Hindlimb muscle (tissue), 1 donor: ENCODE data around the gene GGPS1. TPM values are rescaled to one million over a fixed set of nuclear protein-coding genes. Genes with fewer than 3 reads are reported as not detected.
A peak's percentile ranks its signal among the peaks of the same experiment; 100 is the strongest.
"Not testable (repeated sequence)": the region's sequence is repeated elsewhere in the genome, so short reads cannot be mapped to it uniquely, and the experiment has no call there.

ENCODE experiments used
- DNase-seq: peaks from one replicate; pipeline ENCODE4 v3.0.0-alpha.2; 2013
- polyA plus RNA-seq: library from polyadenylated mRNA; unstranded; fragments of 120-200 nt; gene quantifications from one replicate; pipeline ENCODE4 v1.2.1, GENCODE V29; 2013; ENCODE audit not compliant: insufficient read length

Gene GGPS1
- polyA plus RNA-seq, 1 donor, result 36.8 TPM

DNA sequence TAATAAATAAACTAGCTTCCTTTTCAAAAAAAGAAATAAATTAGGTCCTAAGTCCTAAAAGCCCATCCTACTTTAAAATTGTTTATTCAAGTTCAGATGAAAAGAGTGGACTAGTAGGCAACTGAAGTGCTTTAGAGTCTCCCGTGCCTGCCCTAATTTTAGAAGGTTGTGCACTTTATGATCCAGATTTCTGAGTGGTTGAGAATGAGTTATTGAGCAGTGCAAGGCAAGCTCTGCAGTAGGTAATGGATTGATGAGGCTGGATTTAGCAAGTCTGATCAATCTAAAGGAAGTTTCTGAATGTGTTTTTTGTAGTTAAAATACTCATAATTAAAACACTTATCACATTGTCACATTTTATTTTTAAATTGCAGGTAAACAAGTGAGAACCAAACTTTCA lies 13.0 kb downstream of the GGPS1 start:
- no peak for DNase-seq

DNA sequence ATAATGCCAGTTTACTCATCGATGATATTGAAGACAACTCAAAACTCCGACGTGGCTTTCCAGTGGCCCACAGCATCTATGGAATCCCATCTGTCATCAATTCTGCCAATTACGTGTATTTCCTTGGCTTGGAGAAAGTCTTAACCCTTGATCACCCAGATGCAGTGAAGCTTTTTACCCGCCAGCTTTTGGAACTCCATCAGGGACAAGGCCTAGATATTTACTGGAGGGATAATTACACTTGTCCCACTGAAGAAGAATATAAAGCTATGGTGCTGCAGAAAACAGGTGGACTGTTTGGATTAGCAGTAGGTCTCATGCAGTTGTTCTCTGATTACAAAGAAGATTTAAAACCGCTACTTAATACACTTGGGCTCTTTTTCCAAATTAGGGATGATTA lies 13.7 kb downstream of the GGPS1 start:
- no peak for DNase-seq

- no peak for DNase-seq
These were observed 14.1 kb downstream of the GGPS1 start for GRCh38 chr1:235342471-235342870.

DNA sequence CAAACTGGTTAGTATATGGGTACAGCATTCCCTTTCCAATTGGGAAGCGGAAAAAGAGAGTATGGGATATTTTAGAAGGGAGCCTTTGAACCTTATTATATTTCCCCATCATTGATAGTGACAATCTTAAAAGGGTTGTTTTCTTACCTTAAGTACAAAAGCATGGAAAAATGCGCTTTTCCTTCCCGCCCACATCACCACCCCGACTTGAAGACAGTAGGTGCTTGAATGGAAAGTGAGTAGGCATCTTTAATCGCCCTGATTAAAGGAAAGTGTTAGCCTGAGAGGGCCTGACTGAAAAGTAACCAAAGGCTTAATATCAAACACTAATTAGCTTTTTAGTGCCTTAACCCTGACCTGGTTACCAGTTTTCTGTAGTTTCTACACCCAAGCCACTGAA lies 15.4 kb downstream of the GGPS1 start:
- DNase-seq, result no peak

GRCh38 chr1:235351441-235351840 lies 23.1 kb downstream of the GGPS1 start:
- DNase-seq, result no peak

- no peak for DNase-seq
These were observed 23.5 kb downstream of the GGPS1 start for GRCh38 chr1:235351898-235352297.

DNA sequence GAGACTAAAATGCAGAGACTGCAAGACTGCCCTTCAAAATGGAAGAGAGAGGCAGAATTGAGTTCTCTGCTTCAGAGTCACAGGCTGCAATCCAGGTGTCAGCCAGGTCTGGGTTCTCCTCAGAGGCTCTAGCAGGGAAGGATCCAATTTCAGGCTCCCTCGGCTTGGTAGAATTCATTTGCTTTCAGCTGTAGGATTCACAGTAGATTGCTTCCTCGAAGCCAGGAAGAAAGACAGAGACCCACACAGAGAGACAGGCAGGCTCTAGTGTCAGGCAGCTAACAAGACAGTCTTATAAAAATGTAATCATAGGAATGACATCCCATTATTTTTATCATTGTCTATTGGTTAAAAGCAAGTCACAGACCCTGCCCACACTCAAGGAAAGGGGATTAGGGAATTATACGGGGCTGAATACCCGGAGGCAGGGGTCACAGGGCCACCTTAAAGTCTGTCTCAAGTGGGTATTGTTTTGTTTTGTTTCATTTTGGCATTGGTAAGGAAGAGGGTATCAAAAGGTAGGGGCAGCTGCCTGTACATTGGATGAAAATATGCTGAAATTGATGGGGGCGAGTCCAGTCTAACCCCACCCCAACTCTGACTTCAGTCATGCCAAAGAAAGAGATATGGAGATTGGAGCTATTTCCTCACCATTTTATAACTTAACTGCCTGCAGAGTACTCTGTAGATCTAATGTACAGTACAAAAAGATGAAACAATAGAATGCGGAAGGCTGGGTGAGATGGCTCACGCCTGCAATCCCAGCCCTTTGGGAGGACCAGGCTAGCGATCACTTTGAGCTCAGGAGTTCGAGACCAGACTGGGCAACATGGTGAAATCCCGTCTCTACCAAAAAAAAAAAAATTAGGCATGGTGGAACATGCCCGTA lies 29.4 kb downstream of the GGPS1 start:
- DNase-seq, result no peak

DNA sequence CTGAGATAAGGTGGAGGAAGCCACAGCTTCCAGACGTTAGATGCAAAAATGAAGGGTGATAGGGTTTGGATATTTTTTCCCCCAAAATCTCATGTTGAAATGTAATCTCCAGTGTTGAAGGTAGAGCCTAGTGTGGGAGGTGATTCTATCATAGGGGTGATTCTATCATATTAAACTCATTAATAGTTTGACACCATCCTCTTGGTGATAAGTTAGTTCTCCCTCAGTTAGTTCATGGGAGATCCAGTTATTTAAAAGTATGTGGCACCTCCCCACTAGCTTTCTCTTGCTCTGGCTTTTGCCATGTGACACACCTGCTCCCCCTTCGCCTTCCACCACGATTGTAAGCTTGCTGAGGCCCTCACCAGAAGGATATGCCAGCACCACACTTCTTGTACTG lies 30.5 kb downstream of the GGPS1 start:
- no peak for DNase-seq

DNA sequence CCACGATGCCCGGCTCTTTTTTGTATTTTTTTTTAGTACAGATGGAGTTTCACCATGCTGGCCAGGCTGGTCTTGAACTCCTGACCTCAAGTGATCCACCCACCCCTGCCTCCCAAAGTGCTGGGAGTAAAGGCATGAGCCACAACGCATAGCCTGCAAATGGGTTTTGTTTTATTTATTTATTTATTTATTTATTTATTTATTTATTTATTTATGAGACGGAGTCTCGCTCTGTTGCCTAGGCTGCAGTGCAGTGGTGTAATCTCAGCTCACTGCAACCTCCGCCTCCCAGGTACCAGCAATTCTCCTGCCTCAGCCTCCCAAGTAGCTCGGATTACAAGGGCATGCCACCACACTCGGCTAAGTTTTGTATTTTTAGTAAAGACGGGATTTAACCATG lies 35.8 kb downstream of the GGPS1 start:
- not testable (repeated sequence) for DNase-seq

GRCh38 chr1:235366286-235366685 lies 37.9 kb downstream of the GGPS1 start:
- no peak for DNase-seq

DNA sequence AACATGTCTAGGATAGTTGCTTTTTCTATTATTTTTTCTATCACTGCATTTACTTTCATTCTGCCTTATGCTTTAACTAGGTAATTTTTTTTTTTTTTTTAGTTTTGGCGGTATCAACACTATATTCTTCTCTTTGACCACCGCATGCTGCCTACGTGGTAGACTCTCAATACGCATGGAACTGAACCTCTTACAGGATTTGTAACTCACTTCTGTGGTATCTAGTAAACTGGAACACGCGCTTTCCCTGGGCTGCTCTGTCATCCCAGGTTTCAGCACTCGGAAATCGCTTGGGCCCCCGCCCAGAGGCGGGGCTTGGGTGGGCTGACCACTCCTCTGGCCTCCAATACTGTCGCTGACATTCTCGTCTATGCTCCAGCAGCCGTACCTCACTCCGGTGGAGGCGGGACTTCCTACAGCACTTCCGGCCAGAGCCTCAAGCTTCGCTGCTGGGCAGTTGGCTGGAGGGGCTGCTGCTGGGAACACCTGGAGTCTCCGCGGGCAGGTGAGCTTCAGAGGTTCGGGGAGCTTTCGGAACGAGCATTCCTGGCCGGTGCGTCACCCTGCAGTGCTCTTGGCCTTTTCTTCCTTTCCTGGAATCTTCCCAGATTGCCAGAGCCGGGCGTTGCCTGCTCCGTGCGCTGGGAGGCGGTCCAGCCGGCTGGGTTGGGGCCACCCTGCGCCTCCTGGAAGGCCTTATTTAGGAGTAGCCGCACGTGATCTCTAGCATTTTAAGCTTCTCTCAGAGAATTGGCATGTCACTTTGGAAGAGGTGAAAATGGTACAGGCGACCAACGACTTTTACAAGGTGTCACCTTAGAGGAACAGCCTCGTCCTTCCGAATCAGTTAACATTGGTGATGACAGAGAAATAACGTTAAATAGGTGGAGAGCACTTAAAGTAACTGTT lies 38.9 kb downstream of the GGPS1 start, which contains the start of gene TBCE:
TSS of gene TBCE (plus strand) at position 428 of the 909 bp plus-strand sequence. CDS start 12,623 bp downstream, outside the sequence.
- peak; percentile 98 for DNase-seq

DNA sequence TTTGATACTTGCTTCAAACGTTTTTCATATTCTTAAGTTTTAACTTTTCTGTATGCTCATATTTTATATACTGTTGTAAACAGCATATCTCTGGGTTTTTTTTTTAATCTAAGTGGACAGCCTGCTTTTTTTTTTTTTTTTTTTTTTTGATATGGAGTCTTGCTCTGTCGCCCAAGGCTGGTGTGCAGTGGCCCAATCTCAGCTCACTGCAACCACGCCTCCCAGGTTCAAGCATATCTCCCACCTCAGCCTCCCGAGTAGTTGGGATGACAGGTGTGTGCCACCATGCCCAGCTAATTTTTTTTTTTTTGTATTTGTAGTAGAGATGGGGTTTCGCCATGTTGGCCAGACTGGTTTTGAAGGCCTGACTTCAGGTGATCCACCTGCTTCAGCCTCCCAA lies 40.1 kb downstream of the GGPS1 start:
- DNase-seq, result no peak

DNA sequence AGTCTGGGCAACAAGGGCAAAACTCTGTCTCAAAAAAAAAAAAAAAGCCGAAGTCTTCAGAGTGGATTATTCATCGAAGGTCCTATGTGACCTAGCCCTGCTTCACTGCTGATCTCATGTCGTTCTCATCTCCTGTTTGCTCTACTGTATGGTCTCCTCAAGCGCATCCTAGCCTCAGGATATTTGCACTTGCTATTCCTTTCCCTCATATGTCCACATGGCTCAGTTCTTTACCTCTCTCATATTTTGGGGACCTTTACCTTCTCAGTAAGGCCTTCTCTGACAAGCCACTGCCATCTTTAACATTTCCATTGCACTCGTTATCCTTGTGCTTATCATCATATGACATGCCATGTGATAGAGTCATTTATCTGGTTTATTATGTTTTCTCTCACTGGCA lies 41.4 kb downstream of the GGPS1 start:
- DNase-seq, result no peak

DNA sequence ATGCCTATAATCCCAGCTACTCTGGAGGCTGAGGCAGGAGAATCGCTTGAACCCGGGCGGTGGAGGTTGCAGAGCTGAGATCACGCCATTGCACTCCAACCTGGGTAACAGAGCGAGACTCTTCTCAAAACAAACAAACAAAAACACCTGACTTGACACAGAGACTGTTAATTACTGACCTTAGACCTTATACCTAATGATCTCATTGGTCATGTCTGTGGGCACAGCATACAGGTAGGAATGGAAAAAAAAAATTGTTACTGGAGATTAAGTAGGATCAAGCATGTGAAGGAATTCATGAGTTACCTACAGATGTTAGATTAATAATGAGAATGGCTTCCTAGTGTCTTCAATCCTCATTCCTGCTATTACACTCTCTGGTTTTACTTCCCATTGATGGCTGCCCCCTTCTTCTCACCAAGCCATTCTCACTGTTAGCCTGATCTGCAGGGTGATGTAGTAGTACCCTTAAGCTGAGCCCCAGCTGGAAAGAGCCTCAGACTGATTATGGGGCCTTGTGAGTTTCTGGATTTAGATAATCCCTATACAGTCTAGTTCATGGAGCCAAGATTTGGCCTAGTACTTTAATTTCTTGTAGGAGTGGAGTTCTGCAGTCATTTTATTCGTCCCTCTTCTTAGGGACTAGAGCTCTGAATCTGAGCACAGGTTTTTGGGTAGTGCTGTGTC lies 47.7 kb downstream of the GGPS1 start:
- no peak for DNase-seq

GRCh38 chr1:235378134-235378735 lies 49.9 kb downstream of the GGPS1 start:
- not testable (repeated sequence) for DNase-seq

GRCh38 chr1:235381955-235382739 lies 53.8 kb downstream of the GGPS1 start:
- not testable (repeated sequence) for DNase-seq

DNA sequence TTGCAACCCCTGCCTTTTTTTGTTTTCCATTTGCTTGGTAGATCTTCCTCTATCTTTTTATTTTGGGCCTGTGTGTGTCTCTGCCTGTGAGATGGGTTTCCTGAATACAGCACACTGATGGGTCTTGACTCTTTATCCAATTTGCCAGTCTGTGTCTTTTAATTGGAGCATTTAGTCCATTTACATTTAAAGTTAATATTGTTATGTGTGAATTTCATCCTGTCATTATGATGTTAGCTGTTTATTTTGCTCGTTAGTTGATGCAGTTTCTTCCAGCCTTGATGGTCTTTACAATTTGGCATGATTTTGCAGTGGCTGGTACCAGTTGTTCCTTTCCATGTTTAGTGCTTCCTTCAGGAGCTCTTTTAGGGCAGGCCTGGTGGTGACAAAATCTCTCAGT lies 57.3 kb downstream of the GGPS1 start:
- not testable (repeated sequence) for DNase-seq

DNA sequence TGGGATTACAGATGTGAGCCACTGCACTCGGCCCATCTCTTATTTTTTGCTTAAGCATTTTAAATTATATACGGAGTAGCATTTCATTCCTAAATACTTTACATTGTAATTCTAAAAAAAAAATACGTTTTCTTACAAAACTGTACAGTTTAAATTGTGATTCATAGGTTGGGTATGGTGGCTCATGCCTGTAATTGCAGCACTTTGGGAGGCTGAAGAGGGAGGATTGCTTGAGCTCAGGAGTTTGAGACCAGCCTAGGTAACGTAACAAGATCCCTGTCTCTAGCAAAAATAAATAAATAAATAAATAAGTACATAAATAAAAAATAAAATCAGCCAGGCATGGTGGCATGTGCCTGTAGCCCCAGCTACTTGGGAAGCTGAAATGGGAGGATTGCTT lies 63.5 kb downstream of the GGPS1 start:
- DNase-seq, result no peak
